LNCaP clone FGC (cell line): ENCODE results near the gene LIPF.

Experiments used
- DNase-seq: peaks from one replicate; pipeline ENCODE4 v3.0.0-alpha.2; 2011; ENCODE audit warnings: low read depth
- H3K4me3 ChIP-seq: 2 replicates; pipeline ENCODE4 v1.5.1; 2011; ENCODE audit warnings: mild to moderate bottlenecking, low read depth, low read length, control low read depth
- TF ChIP-seq, protein P1 (sequence below): IDR thresholded peaks from 2 replicates; pipeline ENCODE4 v1.5.1; 2012; ENCODE audit warnings: mild to moderate bottlenecking; ENCODE audit not compliant: control insufficient read depth, insufficient read depth; ENCODE audit errors: extremely low read depth

The LIPF gene

DNA sequence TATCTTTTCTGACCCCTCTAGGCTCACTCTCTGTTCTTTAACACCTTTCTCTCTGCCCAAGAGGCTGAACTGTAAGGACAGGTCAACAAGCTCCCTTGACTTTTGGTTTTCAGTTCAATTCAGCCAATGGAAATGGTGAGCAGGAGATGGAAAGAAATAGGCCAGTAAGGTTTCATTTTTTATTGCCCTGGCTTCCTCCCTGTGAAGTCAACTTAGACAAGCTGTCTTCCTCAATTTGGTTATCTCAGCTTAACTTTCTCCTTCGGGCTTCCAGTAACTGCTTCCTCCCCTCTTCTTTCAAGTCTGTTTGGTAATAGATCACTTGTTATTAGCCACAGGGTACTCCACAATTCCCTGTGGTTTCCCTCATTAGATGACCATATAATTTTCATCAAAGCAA is 61.6 kb downstream of the LIPF start:
- TF ChIP-seq, protein P1, sequence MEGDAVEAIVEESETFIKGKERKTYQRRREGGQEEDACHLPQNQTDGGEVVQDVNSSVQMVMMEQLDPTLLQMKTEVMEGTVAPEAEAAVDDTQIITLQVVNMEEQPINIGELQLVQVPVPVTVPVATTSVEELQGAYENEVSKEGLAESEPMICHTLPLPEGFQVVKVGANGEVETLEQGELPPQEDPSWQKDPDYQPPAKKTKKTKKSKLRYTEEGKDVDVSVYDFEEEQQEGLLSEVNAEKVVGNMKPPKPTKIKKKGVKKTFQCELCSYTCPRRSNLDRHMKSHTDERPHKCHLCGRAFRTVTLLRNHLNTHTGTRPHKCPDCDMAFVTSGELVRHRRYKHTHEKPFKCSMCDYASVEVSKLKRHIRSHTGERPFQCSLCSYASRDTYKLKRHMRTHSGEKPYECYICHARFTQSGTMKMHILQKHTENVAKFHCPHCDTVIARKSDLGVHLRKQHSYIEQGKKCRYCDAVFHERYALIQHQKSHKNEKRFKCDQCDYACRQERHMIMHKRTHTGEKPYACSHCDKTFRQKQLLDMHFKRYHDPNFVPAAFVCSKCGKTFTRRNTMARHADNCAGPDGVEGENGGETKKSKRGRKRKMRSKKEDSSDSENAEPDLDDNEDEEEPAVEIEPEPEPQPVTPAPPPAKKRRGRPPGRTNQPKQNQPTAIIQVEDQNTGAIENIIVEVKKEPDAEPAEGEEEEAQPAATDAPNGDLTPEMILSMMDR: no peak
- DNase-seq: no peak

DNA sequence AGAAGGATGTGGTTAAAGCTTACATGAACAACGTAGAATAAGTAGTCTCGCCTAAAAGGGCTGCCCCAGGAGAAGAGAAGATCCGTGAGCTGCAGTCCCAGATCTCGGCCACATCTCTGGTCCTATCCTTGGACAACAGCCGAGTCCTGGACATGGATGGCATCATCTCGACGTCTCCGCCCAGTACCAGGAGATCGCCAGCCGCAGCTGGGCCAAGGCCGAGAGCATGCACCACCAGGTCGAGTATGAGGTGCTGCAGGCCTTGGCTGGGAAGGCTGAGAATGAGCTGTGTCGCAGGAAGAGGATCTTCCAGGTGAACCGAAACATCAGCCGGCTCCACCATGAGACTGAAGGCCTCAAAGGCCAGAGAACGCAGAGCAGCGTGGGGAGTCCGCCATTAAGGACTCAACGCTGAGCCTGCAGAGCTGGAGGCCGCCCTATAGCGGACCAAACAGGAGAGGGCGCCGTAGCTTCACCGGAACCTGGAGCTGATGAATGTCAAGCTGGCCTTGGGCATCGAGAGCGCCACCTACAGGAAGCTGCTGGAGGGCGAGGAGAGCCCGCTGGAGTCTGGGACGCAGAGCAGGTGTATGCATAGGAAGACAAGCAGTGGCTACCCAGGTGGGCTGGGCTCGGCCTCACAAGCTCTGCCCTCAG is 64.0 kb downstream of the LIPF start:
- TF ChIP-seq, protein P1: no peak
- no peak overlapping the region for H3K4me3 ChIP-seq
- no peak for DNase-seq

More for the DNA sequence above, 61.6 kb downstream of the LIPF start:
- H3K4me3 ChIP-seq: no peak overlapping the region
